ENCODE measurements around the gene BTBD19. TPM values are rescaled to one million over a fixed set of nuclear protein-coding genes. Genes with fewer than 3 reads are reported as not detected.

The BTBD19 gene
- total RNA-seq, 1 donor from 2014 or later, result 5.9 TPM

Other genes starting within 250 kb of the BTBD19 start
- 10.1 TPM for gene TMEM53, start 134.0 kb upstream of the BTBD19 start, total RNA-seq (ENCODE audit: unreplicated experiment)
- 4.9 TPM for gene ARMH1, start 133.8 kb upstream of the BTBD19 start, total RNA-seq (ENCODE audit: unreplicated experiment)
- not detected for gene RNU5D-1, start 77.4 kb upstream of the BTBD19 start, total RNA-seq (ENCODE audit: unreplicated experiment)
- 8.6 TPM for gene KIF2C, start 68.7 kb upstream of the BTBD19 start, total RNA-seq (ENCODE audit: unreplicated experiment)
- 988 TPM for gene RPS8, start 33.0 kb upstream of the BTBD19 start, total RNA-seq (ENCODE audit: unreplicated experiment)
- gene BEST4, start 20.4 kb upstream of the BTBD19 start, total RNA-seq (ENCODE audit: unreplicated experiment), result 0.88 TPM
- gene PLK3, start 8.1 kb upstream of the BTBD19 start, total RNA-seq (ENCODE audit: unreplicated experiment), result 89.3 TPM
- gene DYNLT4, start 1.2 kb upstream of the BTBD19 start, total RNA-seq (ENCODE audit: unreplicated experiment), result not detected
- 20.3 TPM for gene PTCH2, start 34.7 kb downstream of the BTBD19 start, total RNA-seq (ENCODE audit: unreplicated experiment)
- 50.0 TPM for gene EIF2B3, start 178.1 kb downstream of the BTBD19 start, total RNA-seq (ENCODE audit: unreplicated experiment)
- 137 TPM for gene HECTD3, start 202.8 kb downstream of the BTBD19 start, total RNA-seq (ENCODE audit: unreplicated experiment)
- 90.4 TPM for gene UROD, start 203.7 kb downstream of the BTBD19 start, total RNA-seq (ENCODE audit: unreplicated experiment)

All from glutamatergic neuron (in vitro differentiated cells).